Thyroid gland (tissue), 4 donors: ENCODE data around the gene TCAP.

Experiments used
- CTCF ChIP-seq, 6 experiments: fragments of 200-600 bp in 3 of 6; fragments of 450-650 bp in 3 of 6; sonication (generic) in 3 of 6; IDR thresholded peaks; one replicate each; pipeline ENCODE4 v1.5.1; 2016 to 2019; ENCODE audit warnings: antibody characterized with exemption in 6 of 6, mild to moderate bottlenecking in 2 of 6, inconsistent platforms in 1 of 6, moderate library complexity in 1 of 6
- POLR2A ChIP-seq, 2 donors: fragments of 450-650 bp; IDR thresholded peaks; one replicate each; pipeline ENCODE4 v1.6.1; 2017; ENCODE audit warnings: antibody characterized with exemption in 2 of 2, mild to moderate bottlenecking in 2 of 2, moderate library complexity in 1 of 2

GRCh38 chr17:39687546-39688474 is 22.7 kb downstream of the TCAP start, which contains the start of gene PGAP3:
- TF ChIP-seq CTCF (IDR thresholded peaks at IDR 0.05) (peak in 1 of 6 experiments; percentile 8), POLR2A (IDR thresholded peaks at IDR 0.05) (peak in 1 of 2 donors; percentile 73)
